K562 (cell line): ENCODE data around the gene KMT2A. TPM values are rescaled to one million over a fixed set of nuclear protein-coding genes. Genes with fewer than 3 reads are reported as not detected.

Experiments used
- ATAC-seq: fragments of 200-7000 bp; cut with Tn5 transposase; 3 replicates; pipeline ENCODE4 v1.9.1; 2020; ENCODE audit warnings: moderate library complexity
- BruUV-seq: library from RNA; stranded (reverse); fragments of 400-500 nt; replicated peaks from 2 replicates; lab custom pipeline; 2021; lab: Mats Ljungman, UMichigan
- CTCF ChIA-PET: fragments of 300-600 bp; formaldehyde crosslinking; extraction: SDS; loops from one replicate; lab custom pipeline; 2021; ENCODE audit warnings: low intra/inter-chr PET ratio; lab: Yijun Ruan, JAX
- POLR2A ChIA-PET: fragments of 300-600, 350-650 bp; sonication (Branson Sonifier 250); formaldehyde crosslinking; extraction: SDS; loops from one replicate; lab custom pipeline; 2021; ENCODE audit warnings: antibody characterized with exemption, inconsistent platforms; lab: Yijun Ruan, JAX
- DNase-seq, 4 experiments: peaks; one replicate each; pipeline versions ENCODE4 v3.0.0 to v3.0.0-alpha.2; 2011 to 2018; ENCODE audit warnings: low spot score in 3 of 4, mixed read lengths in 3 of 4; ENCODE audit errors: extremely low read depth in 1 of 4
- FAIRE-seq: peaks from 2 replicates; lab custom pipeline; 2011; peaks lifted over from hg19 to GRCh38; lab: Jason Lieb, UNC
- H2AFZ ChIP-seq: 2 replicates; pipeline ENCODE4 v1.6.0; 2011; ENCODE audit warnings: low read depth, low read length, control low read depth, inconsistent platforms
- H3K27ac ChIP-seq: fragments of 200-600 bp; 3 replicates; pipeline ENCODE4 v1.8.0; 2011; ENCODE audit warnings: low read depth, mild to moderate bottlenecking, control low read depth, inconsistent platforms, low read length, moderate library complexity, mixed read lengths; ENCODE audit errors: extremely low read depth
- H3K27me3 ChIP-seq, 2 experiments: fragments of 300-600 bp in 1 of 2; 2 replicates in 1 of 2; 3 replicates in 1 of 2; pipeline versions ENCODE4 v1.6.0 to v1.8.0; 2011; ENCODE audit warnings: inconsistent platforms in 2 of 2, low read length in 2 of 2, mild to moderate bottlenecking in 1 of 2, mixed read lengths in 1 of 2, moderate library complexity in 1 of 2; ENCODE audit not compliant: control insufficient read depth in 2 of 2, insufficient read depth in 2 of 2
- H3K36me3 ChIP-seq: fragments of 300-600 bp; 3 replicates; pipeline ENCODE4 v1.8.0; 2011; ENCODE audit warnings: mild to moderate bottlenecking, low read length, inconsistent platforms; ENCODE audit not compliant: control insufficient read depth, insufficient read depth
- H3K4me1 ChIP-seq, 2 experiments: fragments of 200-600 bp in 1 of 2; replicated peaks in 1 of 2; 2 replicates in 1 of 2; 3 replicates in 1 of 2; pipeline versions ENCODE4 v1.5.1 to v1.8.0; 2011; ENCODE audit warnings: inconsistent platforms in 2 of 2, low read length in 2 of 2, mild to moderate bottlenecking in 1 of 2, mixed read lengths in 1 of 2, moderate library complexity in 1 of 2; ENCODE audit not compliant: control insufficient read depth in 2 of 2, insufficient read depth in 2 of 2
- H3K4me2 ChIP-seq: 2 replicates; pipeline ENCODE4 v1.6.1; 2011; ENCODE audit warnings: low read length, control low read depth, inconsistent platforms, mixed read lengths; ENCODE audit not compliant: insufficient read depth
- H3K4me3 ChIP-seq: fragments of 200-600 bp; sonication (generic), shearing (Covaris generic); 2 replicates; pipeline ENCODE4 v1.5.1; 2016; ENCODE audit warnings: control low read depth, inconsistent platforms
- H3K79me2 ChIP-seq: fragments of 200-600 bp; 3 replicates; pipeline ENCODE4 v1.8.0; 2011; ENCODE audit warnings: low read length, inconsistent platforms; ENCODE audit not compliant: control insufficient read depth, insufficient read depth
- H3K9ac ChIP-seq, 2 experiments: 2 replicates each; pipeline versions ENCODE4 v1.6.0 to v1.6.1; 2011; ENCODE audit warnings: low read depth in 2 of 2, low read length in 2 of 2, control low read depth in 1 of 2, inconsistent platforms in 1 of 2, mild to moderate bottlenecking in 1 of 2, mixed read lengths in 1 of 2; ENCODE audit not compliant: insufficient read depth in 1 of 2
- H3K9me1 ChIP-seq: one replicate; pipeline ENCODE4 v1.6.0; 2011; ENCODE audit warnings: inconsistent platforms, mild to moderate bottlenecking, low read length, moderate library complexity; ENCODE audit not compliant: control insufficient read depth, insufficient read depth
- H3K9me3 ChIP-seq: replicated peaks from 2 replicates; pipeline ENCODE4 v1.5.1; 2011; ENCODE audit warnings: low read depth, low read length, inconsistent platforms; ENCODE audit not compliant: control insufficient read depth, insufficient read depth
- H4K20me1 ChIP-seq: replicated peaks from 2 replicates; pipeline ENCODE4 v1.6.1; 2011; ENCODE audit warnings: low read length, inconsistent platforms, mixed read lengths; ENCODE audit not compliant: control insufficient read depth, insufficient read depth
- BACH1 ChIP-seq: fragments of 200-800 bp; sonication (Bioruptor generic); IDR thresholded peaks from 2 replicates; pipeline ENCODE4 v1.6.1; 2016; ENCODE audit warnings: missing genetic modification characterization, missing compliant biosample characterization
- CEBPG ChIP-seq, 3 experiments: fragments of 200-800 bp in 1 of 3; sonication (Bioruptor generic) in 1 of 3; sonication (generic) in 1 of 3; formaldehyde crosslinking in 1 of 3; IDR thresholded peaks in 2 of 3; conservative IDR thresholded peaks in 1 of 3; 2 replicates each; pipeline versions ENCODE4 v1.6.1 to v1.8.0; 2016 to 2022; ENCODE audit warnings: missing compliant biosample characterization in 2 of 3, missing genetic modification characterization in 2 of 3, mild to moderate bottlenecking in 1 of 3, missing genetic modification reagents in 1 of 3
- CREBBP ChIP-seq: IDR thresholded peaks from one replicate; pipeline ENCODE4 v1.6.1; 2012; ENCODE audit warnings: low read depth, mild to moderate bottlenecking, control low read depth, inconsistent platforms, low read length
- CTCF ChIP-seq, 3 experiments: IDR thresholded peaks in 2 of 3; conservative IDR thresholded peaks in 1 of 3; 2 replicates each; pipeline ENCODE4 v1.5.1; 2011 to 2012; ENCODE audit warnings: low read length in 3 of 3, mild to moderate bottlenecking in 3 of 3, control low read depth in 2 of 3, improper control_type of control experiment in 1 of 3, inconsistent platforms in 1 of 3, low read depth in 1 of 3, mixed read lengths in 1 of 3, moderate library complexity in 1 of 3; ENCODE audit not compliant: insufficient read depth in 2 of 3
- DEAF1 ChIP-seq: fragments of 450-650 bp; formaldehyde crosslinking; IDR thresholded peaks from 2 replicates; pipeline ENCODE4 v1.4.0; 2020; ENCODE audit warnings: mild to moderate bottlenecking, moderate library complexity
- NCOA1 ChIP-seq: fragments of 450-650 bp; IDR thresholded peaks from 2 replicates; pipeline ENCODE4 v1.6.1; 2016; ENCODE audit warnings: low read depth
- NFIX ChIP-seq: fragments of 250-450 bp; sonication (Bioruptor Pico); IDR thresholded peaks from 2 replicates; pipeline ENCODE4 v1.4.0; 2020; ENCODE audit warnings: low read depth, mild to moderate bottlenecking, moderate library complexity
- ZBTB49 ChIP-seq: sonication (generic); formaldehyde crosslinking; IDR thresholded peaks from 2 replicates; pipeline ENCODE4 v1.8.0; 2022; ENCODE audit warnings: missing genetic modification reagents, mild to moderate bottlenecking, borderline replicate concordance
- ZNF316 ChIP-seq: fragments of 450-650 bp; IDR thresholded peaks from 2 replicates; pipeline ENCODE4 v1.6.1; 2016
- ZNF347 ChIP-seq: fragments of 450-650 bp; formaldehyde crosslinking; IDR thresholded peaks from 2 replicates; pipeline ENCODE4 v1.4.0; 2020; ENCODE audit warnings: low read depth, mild to moderate bottlenecking, moderate library complexity
- WGBS: fragments of 100-300 bp; shearing (Covaris generic); methylation state at CpG from one replicate; pipeline ENCODE4 v1.1.6; 2016; ENCODE audit warnings: low coverage, mixed read lengths; ENCODE audit not compliant: insufficient coverage; ENCODE audit errors: missing lambda C conversion rate; 5-methylcytosine and 5-hydroxymethylcytosine counted together
- in situ Hi-C: fragments of 300-500 bp; cut with MboI; formaldehyde crosslinking; loops from 4 replicates; pipeline ENCODE4 v1.15.0; 2018; ENCODE audit warnings: inconsistent platforms, mixed read lengths
- intact Hi-C: fragments of 100-400 bp; cut with micrococcal nuclease; formaldehyde crosslinking; loops from 2 replicates; pipeline ENCODE4 v1.14.2; 2022
- polyA plus RNA-seq, 8 experiments: library from polyadenylated mRNA; depleted of rRNA in 4 of 8; stranded (reverse) in 5 of 8; unstranded in 3 of 8; fragments of >200 nt; fragmentation: Nextera tagmentation in 2 of 8; fragmentation: Illumina TruSeq in 1 of 8; extraction: Ambion mirVana in 2 of 8; extraction: Trizol in 1 of 8; gene quantifications; 2 replicates each; pipeline versions ENCODE4 v1.2.1 to v1.2.3, GENCODE V29; 2011 to 2014; ENCODE audit warnings: inconsistent platforms in 1 of 8, missing spikeins in 1 of 8
- total RNA-seq, 7 experiments: library from RNA; depleted of rRNA in 6 of 7; stranded (reverse); fragments of >200 nt in 6 of 7; fragmentation: Illumina TruSeq in 2 of 7; extraction: Trizol in 2 of 7; gene quantifications; 2 replicates each; pipeline versions ENCODE4 v1.2.1 to v1.2.3, GENCODE V29; 2011 to 2021; ENCODE audit warnings: low replicate concordance in 1 of 7

Gene KMT2A
- total and polyA plus RNA-seq, 9 of the 15 experiments (the other 6 are each of a cell fraction or from before 2014, with no cell fraction given) = 9.6 to 59.9 (median 32.6) TPM

GRCh38 chr11:118519549-118519948, 83.3 kb downstream of the KMT2A start:
- 96% methylated on average over 6 of the region's 6 CpGs for WGBS
- FAIRE-seq (no peak), ATAC-seq (no peak), DNase-seq (no peak)
- ChIA-PET CTCF (no interaction called here), POLR2A (no interaction called here)
- no peak overlapping the region for H3K4me2 ChIP-seq
- H3K79me2 ChIP-seq = no peaks in the 10 kb centered on the region
- in situ Hi-C loops (no loop called here), intact Hi-C loops (loop anchor here (10.0 kb wide), 1 partner anchor 45 kb away; the partner anchor contains the start of gene IFT46)
- no peak overlapping the region for H3K27ac ChIP-seq
- no peak overlapping the region for H3K4me3 ChIP-seq
- peaks cover 88% of the 10 kb centered on the region for H3K36me3 ChIP-seq
- no TSS peak for BruUV-seq
- H2AFZ ChIP-seq = no peak overlapping the region
- H4K20me1 ChIP-seq = no peaks in the 10 kb centered on the region; the same call in 1 of the 2 replicates
- TF ChIP-seq NFIX = no peak
- no peak for TF ChIP-seq DEAF1 (CRISPR knock-in tag)
- no peak for TF ChIP-seq ZNF316
- TF ChIP-seq ZBTB49 (CRISPR knock-in tag) = no peak
- no peak for TF ChIP-seq CREBBP
- no peak for TF ChIP-seq BACH1
- TF ChIP-seq NCOA1 = no peak
- no peak for TF ChIP-seq CTCF (IDR thresholded peaks at IDR 0.05 in 2 of 3, conservative IDR thresholded peaks at IDR 0.05 in 1 of 3; ENCODE audit: insufficient read depth in 2 of 3, low read depth in 1 of 3, low read length in 3 of 3)
- no peak for TF ChIP-seq CEBPG (CRISPR knock-in tag; IDR thresholded peaks at IDR 0.05)
- no peak for TF ChIP-seq CEBPG (tag; conservative IDR thresholded peaks at IDR 0.05 in 1 of 2, IDR thresholded peaks at IDR 0.05 in 1 of 2)
- TF ChIP-seq ZNF347 = no peak
- H3K9ac ChIP-seq = no peak overlapping the region
- H3K9me3 ChIP-seq = no peaks in the 10 kb centered on the region
- H3K9me1 ChIP-seq = no peaks in the 10 kb centered on the region
- H3K4me1 ChIP-seq = no peaks in the 10 kb centered on the region
- no peaks in the 10 kb centered on the region for H3K27me3 ChIP-seq
